Fibroblast of skin of right quadriceps (primary cell): ENCODE measurements around the gene TMEM184B.

Experiments
- DNase-seq: peaks from one replicate; pipeline ENCODE4 v3.0.0-alpha.2; 2013

Gene TMEM184B

GRCh38 chr22:38272373-38273134 is at the start of gene TMEM184B:
Gene TMEM184B, minus strand, starts transcription at chr22:38273010. Its CDS starts 25,049 bp downstream, at chr22:38247961.
- DNase-seq = peak; percentile 70

GRCh38 chr22:38320605-38321402 is 48.0 kb upstream of the TMEM184B start:
- DNase-seq = no peak

- DNase-seq = no peak
Observed at GRCh38 chr22:38318792-38319773, 46.3 kb upstream of the TMEM184B start.

- peak; percentile 86 for DNase-seq
Observed at GRCh38 chr22:38317995-38318715, 45.3 kb upstream of the TMEM184B start.

- peak; percentile 73 for DNase-seq
Observed at GRCh38 chr22:38317122-38317994, 44.5 kb upstream of the TMEM184B start, which contains the start of gene CSNK1E. Gene CSNK1E, minus strand, starts transcription at chr22:38317433. Its CDS starts 3,276 bp downstream, at chr22:38314157.

GRCh38 chr22:38316364-38317121 is 43.7 kb upstream of the TMEM184B start:
- DNase-seq = peak; percentile 61

GRCh38 chr22:38315823-38316363 is 43.1 kb upstream of the TMEM184B start:
- peak; percentile 22 for DNase-seq

GRCh38 chr22:38314933-38315822 is 42.4 kb upstream of the TMEM184B start:
- DNase-seq = no peak

GRCh38 chr22:38314051-38314932 is 41.5 kb upstream of the TMEM184B start:
- peak; percentile 47 for DNase-seq

GRCh38 chr22:38313384-38313955 is 40.7 kb upstream of the TMEM184B start:
- peak; percentile 93 for DNase-seq

GRCh38 chr22:38312261-38312800 is 39.5 kb upstream of the TMEM184B start:
- DNase-seq = no peak

GRCh38 chr22:38311323-38311620 is 38.5 kb upstream of the TMEM184B start:
- DNase-seq = peak; percentile 39

- DNase-seq = no peak
Observed at GRCh38 chr22:38310518-38311322, 37.9 kb upstream of the TMEM184B start.

- no peak for DNase-seq
Observed at GRCh38 chr22:38309614-38310517, 37.1 kb upstream of the TMEM184B start.
